NB4 (cell line): ENCODE data around the gene ZXDC.
A peak's percentile ranks its signal among the peaks of the same experiment; 100 is the strongest.

ENCODE experiments used
- DNase-seq: peaks from one replicate; pipeline ENCODE4 v3.0.0; 2010; ENCODE audit warnings: low read depth
- H3K4me3 ChIP-seq: one replicate; pipeline ENCODE4 v1.5.1; 2011; ENCODE audit warnings: mild to moderate bottlenecking, low read depth, low read length, moderate library complexity
- CTCF ChIP-seq: IDR thresholded peaks from one replicate; pipeline ENCODE4 v1.5.1; 2012; ENCODE audit warnings: low read depth, low read length
- MYC ChIP-seq: IDR thresholded peaks from 2 replicates; pipeline ENCODE4 v1.6.1; 2011; ENCODE audit warnings: low read depth, low read length
- POLR2A ChIP-seq: IDR thresholded peaks from 2 replicates; pipeline ENCODE4 v1.6.1; 2011; ENCODE audit warnings: mild to moderate bottlenecking; ENCODE audit not compliant: insufficient read length; ENCODE audit errors: extremely low read depth
- TF ChIP-seq, protein P1 (sequence below): IDR thresholded peaks from 2 replicates; pipeline ENCODE4 v1.6.1; 2011; ENCODE audit warnings: low read depth, low read length

The ZXDC gene

DNA sequence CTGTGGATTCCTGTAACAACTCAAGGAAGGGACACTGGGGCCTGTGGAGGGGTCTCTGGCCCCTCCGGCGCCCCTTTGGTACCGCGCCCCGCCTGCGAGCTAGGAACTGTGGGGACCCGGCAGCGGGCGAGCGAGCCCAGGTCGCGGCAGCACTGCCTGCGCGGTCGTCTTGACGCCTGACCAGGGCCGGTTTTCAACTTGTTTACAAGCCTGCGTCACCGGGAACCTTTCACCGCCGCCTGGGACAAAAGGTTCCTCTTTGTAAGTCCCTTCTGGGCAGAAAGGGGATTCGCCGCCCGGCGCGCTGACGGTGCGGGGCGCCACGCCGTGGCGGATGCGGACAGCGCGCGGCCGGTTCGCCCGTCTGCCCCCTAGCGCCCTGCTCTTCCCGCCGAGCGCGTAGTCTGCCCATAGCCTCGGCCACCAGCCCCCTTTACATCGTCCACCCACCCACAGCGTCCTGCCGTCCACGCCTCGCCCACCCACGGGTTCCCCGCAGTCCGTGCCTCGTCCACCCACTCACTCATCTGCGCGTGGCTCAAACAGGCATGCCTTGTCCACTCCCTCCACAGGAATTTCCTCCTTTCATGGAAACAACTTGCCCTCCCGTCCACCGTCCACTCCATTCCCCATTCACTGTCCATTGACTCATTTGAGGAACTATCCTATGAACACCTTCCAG, 86.4 kb downstream of the ZXDC start:
- DNase-seq: peak; percentile 95
- TF ChIP-seq, protein P1, sequence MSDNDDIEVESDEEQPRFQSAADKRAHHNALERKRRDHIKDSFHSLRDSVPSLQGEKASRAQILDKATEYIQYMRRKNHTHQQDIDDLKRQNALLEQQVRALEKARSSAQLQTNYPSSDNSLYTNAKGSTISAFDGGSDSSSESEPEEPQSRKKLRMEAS: peak; percentile 39; the same call in 1 of the 2 replicates
- TF ChIP-seq CTCF (peak; percentile 84), POLR2A (no peak), MYC (no peak)
- H3K4me3 ChIP-seq: no peak overlapping the region
